NCI-H446 treated with DMSO at 0.1 percent for 48 hours (cell line): Measurements from ENCODE around the gene MORN1.

Source experiments
- DNase-seq: peaks from one replicate; lab custom pipeline; 2025; lab: John Stamatoyannopoulos, UW

The MORN1 gene

GRCh38 chr1:2352341-2352896 lies 38.9 kb downstream of the MORN1 start:
- DNase-seq = no peak

GRCh38 chr1:2351723-2352122 lies 39.6 kb downstream of the MORN1 start:
- no peak for DNase-seq

- no peak for DNase-seq
Observed at GRCh38 chr1:2350911-2351655, 40.3 kb downstream of the MORN1 start.

- DNase-seq = no peak
Observed at GRCh38 chr1:2350501-2350900, 40.9 kb downstream of the MORN1 start.

GRCh38 chr1:2349806-2350205 lies 41.5 kb downstream of the MORN1 start:
- no peak for DNase-seq

GRCh38 chr1:2348346-2349325 lies 42.7 kb downstream of the MORN1 start:
- no peak for DNase-seq

GRCh38 chr1:2347896-2348295 lies 43.5 kb downstream of the MORN1 start:
- no peak for DNase-seq

GRCh38 chr1:2347409-2347785 lies 44.0 kb downstream of the MORN1 start:
- no peak for DNase-seq

GRCh38 chr1:2346691-2347408 lies 44.5 kb downstream of the MORN1 start:
- DNase-seq = no peak

- DNase-seq = no peak
Observed at GRCh38 chr1:2345297-2346075, 45.9 kb downstream of the MORN1 start.

- no peak for DNase-seq
Observed at GRCh38 chr1:2344744-2345296, 46.5 kb downstream of the MORN1 start.

GRCh38 chr1:2344121-2344681 lies 47.2 kb downstream of the MORN1 start:
- no peak for DNase-seq

GRCh38 chr1:2343023-2343935 lies 48.1 kb downstream of the MORN1 start:
- DNase-seq = no peak

GRCh38 chr1:2342384-2343022 lies 48.9 kb downstream of the MORN1 start:
- DNase-seq = no peak

- DNase-seq = no peak
Observed at GRCh38 chr1:2341706-2342383, 49.5 kb downstream of the MORN1 start.

GRCh38 chr1:2340918-2341254 lies 50.5 kb downstream of the MORN1 start:
- DNase-seq = no peak

GRCh38 chr1:2340086-2340917 lies 51.1 kb downstream of the MORN1 start:
- DNase-seq = no peak
